ENCODE results near the gene STH.

STH gene

GRCh38 chr17:45984368-45984767, 14.7 kb upstream of the STH start:
- no peak for DNase-seq (ENCODE audit: low read depth in 2 of 2)

GRCh38 chr17:45985447-45985846, 13.6 kb upstream of the STH start:
- no peak for DNase-seq (ENCODE audit: low read depth in 2 of 2)

GRCh38 chr17:45986056-45986455, 13.0 kb upstream of the STH start:
- DNase-seq (ENCODE audit: low read depth in 2 of 2), result no peak

- DNase-seq (ENCODE audit: low read depth in 2 of 2), result no peak
Measured at GRCh38 chr17:45987706-45988105, 11.3 kb upstream of the STH start.

GRCh38 chr17:45989759-45990158, 9.3 kb upstream of the STH start:
- no peak for DNase-seq (ENCODE audit: low read depth in 2 of 2)

- DNase-seq (ENCODE audit: low read depth in 2 of 2), result no peak
Measured at GRCh38 chr17:45990886-45991285, 8.2 kb upstream of the STH start.

- DNase-seq (ENCODE audit: low read depth in 2 of 2), result no peak
Measured at GRCh38 chr17:45991341-45991740, 7.7 kb upstream of the STH start.

- no peak for DNase-seq (ENCODE audit: low read depth in 2 of 2)
Measured at GRCh38 chr17:45992175-45992574, 6.9 kb upstream of the STH start.

GRCh38 chr17:45992904-45993303, 6.1 kb upstream of the STH start:
- no peak for DNase-seq (ENCODE audit: low read depth in 2 of 2)

GRCh38 chr17:45993962-45994627, 5.0 kb upstream of the STH start:
- no peak for DNase-seq (ENCODE audit: low read depth in 2 of 2)

GRCh38 chr17:45994987-45995386, 4.1 kb upstream of the STH start:
- no peak for DNase-seq (ENCODE audit: low read depth in 2 of 2)

- no peak for DNase-seq (ENCODE audit: low read depth in 2 of 2)
Measured at GRCh38 chr17:45995627-45996270, 3.3 kb upstream of the STH start.

- DNase-seq (ENCODE audit: low read depth in 2 of 2), result no peak
Measured at GRCh38 chr17:45996282-45996937, 2.6 kb upstream of the STH start.

- no peak for DNase-seq (ENCODE audit: low read depth in 2 of 2)
Measured at GRCh38 chr17:45997166-45997565, 1.9 kb upstream of the STH start.

GRCh38 chr17:45997624-45998023, 1.4 kb upstream of the STH start:
- DNase-seq (ENCODE audit: low read depth in 2 of 2), result no peak

GRCh38 chr17:45999900-46000290, 845 bp downstream of the STH start:
- no peak for DNase-seq (ENCODE audit: low read depth in 2 of 2)

GRCh38 chr17:46000292-46000691, 1.2 kb downstream of the STH start:
- DNase-seq (ENCODE audit: low read depth in 2 of 2), result no peak

- DNase-seq (ENCODE audit: low read depth in 2 of 2), result no peak
Measured at GRCh38 chr17:46000757-46001156, 1.7 kb downstream of the STH start.

- DNase-seq (ENCODE audit: low read depth in 2 of 2), result no peak
Measured at GRCh38 chr17:46001390-46002310, 2.6 kb downstream of the STH start.

- DNase-seq (ENCODE audit: low read depth in 2 of 2), result peak; percentile 47 to 52
Measured at GRCh38 chr17:46002311-46002972, 3.4 kb downstream of the STH start.

GRCh38 chr17:46002973-46003316, 3.9 kb downstream of the STH start:
- DNase-seq (ENCODE audit: low read depth in 2 of 2), result no peak
